Mucosa of stomach (tissue), 1 donor: ENCODE results near the gene SYNE3.

Experiments used
- H3K27me3 ChIP-seq: one replicate; pipeline ENCODE4 v1.7.0; 2013; ENCODE audit warnings: mild to moderate bottlenecking, low read length; ENCODE audit not compliant: control insufficient read depth, insufficient read depth
- H3K36me3 ChIP-seq: one replicate; pipeline ENCODE4 v1.7.0; 2013; ENCODE audit warnings: low read length; ENCODE audit not compliant: control insufficient read depth, insufficient read depth
- H3K4me1 ChIP-seq: one replicate; pipeline ENCODE4 v1.7.0; 2013; ENCODE audit warnings: mild to moderate bottlenecking, low read length; ENCODE audit not compliant: control insufficient read depth, insufficient read depth
- H3K4me3 ChIP-seq: one replicate; pipeline ENCODE4 v1.7.0; 2013; ENCODE audit warnings: low read length
- H3K9ac ChIP-seq: one replicate; pipeline ENCODE4 v1.7.0; 2013; ENCODE audit warnings: mild to moderate bottlenecking, low read length, moderate library complexity
- H3K9me3 ChIP-seq: one replicate; pipeline ENCODE4 v1.7.0; 2013; ENCODE audit warnings: mild to moderate bottlenecking, low read length, moderate library complexity; ENCODE audit not compliant: control insufficient read depth
- donor health status: Pancreatic carcinoma.

Gene SYNE3

GRCh38 chr14:95498622-95499353, 17.7 kb downstream of the SYNE3 start:
- Histone ChIP-seq H3K9ac (no peak overlapping the region), H3K27me3 (no peaks in the 10 kb centered on the region), H3K9me3 (no peaks in the 10 kb centered on the region), H3K4me3 (no peak overlapping the region), H3K4me1 (peaks cover 41% of the 10 kb centered on the region), H3K36me3 (no peaks in the 10 kb centered on the region)

- Histone ChIP-seq H3K9me3 (no peaks in the 10 kb centered on the region), H3K4me3 (no peak overlapping the region), H3K4me1 (peaks cover 41% of the 10 kb centered on the region), H3K9ac (no peak overlapping the region), H3K27me3 (no peaks in the 10 kb centered on the region), H3K36me3 (no peaks in the 10 kb centered on the region)
These were observed 18.9 kb downstream of the SYNE3 start for GRCh38 chr14:95497561-95498011.

DNA sequence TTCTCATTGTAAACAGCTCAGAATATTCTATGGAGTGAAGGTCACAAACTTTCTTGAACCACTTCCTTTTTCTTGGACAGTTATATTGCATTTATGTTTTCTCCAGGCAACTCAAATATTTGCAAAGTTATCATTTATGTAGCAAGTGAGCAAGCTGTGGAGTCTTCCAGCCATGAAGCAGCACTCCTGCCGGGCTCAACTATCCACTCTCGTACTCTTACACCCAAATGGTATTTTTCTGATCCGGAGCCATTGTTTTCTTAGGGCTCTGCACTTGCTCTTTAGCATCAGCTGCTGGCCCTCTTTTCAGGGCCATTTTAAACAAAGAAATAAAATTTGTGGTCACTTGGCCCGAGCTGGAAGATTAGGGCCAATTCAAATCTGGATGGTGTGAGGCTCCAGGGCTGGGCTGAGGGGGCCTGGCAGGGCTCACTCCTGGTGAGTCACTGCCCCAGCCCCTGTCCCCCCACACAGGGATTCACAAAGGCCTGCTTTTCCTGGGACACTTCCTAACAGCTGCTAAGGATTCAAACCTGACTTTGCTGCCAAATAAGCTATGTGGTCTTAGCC, 19.7 kb downstream of the SYNE3 start:
- no peaks in the 10 kb centered on the region for H3K27me3 ChIP-seq
- no peaks in the 10 kb centered on the region for H3K9me3 ChIP-seq
- no peak overlapping the region for H3K4me3 ChIP-seq
- no peak overlapping the region for H3K9ac ChIP-seq
- H3K36me3 ChIP-seq = no peaks in the 10 kb centered on the region
- H3K4me1 ChIP-seq = peaks cover 41% of the 10 kb centered on the region

DNA sequence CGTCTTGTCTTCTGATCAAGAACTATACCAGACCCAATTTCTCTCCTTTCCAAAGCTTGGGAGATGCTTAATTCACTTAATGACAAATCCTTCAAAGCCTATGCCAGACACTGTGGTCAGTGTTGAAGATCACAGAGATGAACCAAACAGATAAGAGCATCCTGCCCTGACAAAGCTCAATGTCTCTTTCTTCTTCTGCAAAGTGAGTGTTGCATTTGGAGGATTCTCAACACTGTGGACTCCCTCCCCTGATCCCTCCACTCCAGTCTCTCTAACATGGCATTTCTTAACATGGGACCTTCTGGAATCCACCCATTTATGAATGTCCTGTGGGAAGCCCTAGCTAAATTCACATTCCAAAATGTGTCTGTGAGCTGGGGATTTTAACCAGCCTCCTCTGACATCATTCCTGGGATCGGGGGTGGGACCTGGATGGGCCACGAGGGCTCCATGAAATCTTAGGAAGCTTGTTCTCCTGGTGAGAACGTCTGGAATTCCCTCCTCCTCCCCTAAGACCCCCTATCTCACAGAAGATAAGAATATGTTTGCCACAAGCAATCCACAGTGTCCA, 20.3 kb downstream of the SYNE3 start:
- H3K9ac ChIP-seq = no peak overlapping the region
- H3K27me3 ChIP-seq = no peaks in the 10 kb centered on the region
- H3K4me1 ChIP-seq = peaks cover 42% of the 10 kb centered on the region
- no peak overlapping the region for H3K4me3 ChIP-seq
- no peaks in the 10 kb centered on the region for H3K36me3 ChIP-seq
- H3K9me3 ChIP-seq = no peaks in the 10 kb centered on the region

GRCh38 chr14:95495538-95496025, 20.9 kb downstream of the SYNE3 start:
- Histone ChIP-seq H3K36me3 (no peaks in the 10 kb centered on the region), H3K4me3 (no peak overlapping the region), H3K9ac (no peak overlapping the region), H3K9me3 (no peaks in the 10 kb centered on the region), H3K27me3 (no peaks in the 10 kb centered on the region), H3K4me1 (peaks cover 41% of the 10 kb centered on the region)

DNA sequence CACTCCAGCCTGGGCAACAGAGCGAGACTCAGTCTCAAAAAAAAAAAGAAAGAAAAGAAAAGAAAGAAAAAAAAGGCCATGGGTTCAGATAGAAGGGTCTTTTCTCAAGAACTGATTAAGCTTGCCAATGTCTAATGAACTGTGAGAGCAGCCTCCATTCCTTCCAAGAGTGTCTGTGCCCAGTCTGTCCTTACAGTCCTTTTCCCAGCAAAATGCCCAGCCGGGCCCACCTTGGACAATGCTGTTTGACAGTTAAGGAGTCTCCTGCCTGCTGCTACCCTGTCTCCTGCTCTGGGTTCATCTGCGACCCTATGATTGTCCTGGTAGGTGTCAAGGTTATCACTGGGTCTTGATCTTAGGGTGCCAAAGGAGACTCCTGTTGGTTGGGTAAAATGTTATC, 21.4 kb downstream of the SYNE3 start:
- Histone ChIP-seq H3K9ac (no peak overlapping the region), H3K4me3 (no peak overlapping the region), H3K4me1 (peaks cover 36% of the 10 kb centered on the region), H3K27me3 (no peaks in the 10 kb centered on the region), H3K9me3 (no peaks in the 10 kb centered on the region), H3K36me3 (no peaks in the 10 kb centered on the region)

GRCh38 chr14:95494456-95494855, 22.0 kb downstream of the SYNE3 start:
- Histone ChIP-seq H3K4me3 (no peak overlapping the region), H3K9ac (no peak overlapping the region), H3K9me3 (no peaks in the 10 kb centered on the region), H3K4me1 (peaks cover 33% of the 10 kb centered on the region), H3K27me3 (no peaks in the 10 kb centered on the region), H3K36me3 (no peaks in the 10 kb centered on the region)

DNA sequence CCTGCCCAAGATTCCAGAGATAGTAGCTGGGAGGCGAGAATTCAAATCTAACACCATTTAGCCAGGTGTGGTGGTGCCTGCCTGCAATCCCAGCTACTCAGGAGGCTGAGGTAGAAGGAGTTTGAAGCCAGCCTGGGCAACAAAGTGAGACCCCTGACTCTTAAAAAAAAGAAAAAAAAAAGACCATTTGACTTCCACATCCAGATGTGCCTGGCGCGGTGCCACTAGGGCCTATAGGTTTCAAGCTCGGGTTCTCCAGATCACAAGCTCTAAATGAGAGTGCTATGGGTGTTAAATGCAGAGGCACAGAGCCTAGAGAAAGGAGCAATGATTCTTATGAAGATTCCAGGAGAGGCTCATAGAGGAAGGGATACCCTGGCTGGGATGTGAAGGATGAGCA, 22.5 kb downstream of the SYNE3 start:
- Histone ChIP-seq H3K9me3 (no peaks in the 10 kb centered on the region), H3K36me3 (no peaks in the 10 kb centered on the region), H3K27me3 (no peaks in the 10 kb centered on the region), H3K9ac (no peak overlapping the region), H3K4me3 (no peak overlapping the region), H3K4me1 (peaks cover 33% of the 10 kb centered on the region)

- Histone ChIP-seq H3K36me3 (no peaks in the 10 kb centered on the region), H3K27me3 (no peaks in the 10 kb centered on the region), H3K9me3 (no peaks in the 10 kb centered on the region), H3K4me3 (no peak overlapping the region), H3K4me1 (peaks cover 31% of the 10 kb centered on the region), H3K9ac (no peak overlapping the region)
These were observed 22.9 kb downstream of the SYNE3 start for GRCh38 chr14:95493503-95493902.

DNA sequence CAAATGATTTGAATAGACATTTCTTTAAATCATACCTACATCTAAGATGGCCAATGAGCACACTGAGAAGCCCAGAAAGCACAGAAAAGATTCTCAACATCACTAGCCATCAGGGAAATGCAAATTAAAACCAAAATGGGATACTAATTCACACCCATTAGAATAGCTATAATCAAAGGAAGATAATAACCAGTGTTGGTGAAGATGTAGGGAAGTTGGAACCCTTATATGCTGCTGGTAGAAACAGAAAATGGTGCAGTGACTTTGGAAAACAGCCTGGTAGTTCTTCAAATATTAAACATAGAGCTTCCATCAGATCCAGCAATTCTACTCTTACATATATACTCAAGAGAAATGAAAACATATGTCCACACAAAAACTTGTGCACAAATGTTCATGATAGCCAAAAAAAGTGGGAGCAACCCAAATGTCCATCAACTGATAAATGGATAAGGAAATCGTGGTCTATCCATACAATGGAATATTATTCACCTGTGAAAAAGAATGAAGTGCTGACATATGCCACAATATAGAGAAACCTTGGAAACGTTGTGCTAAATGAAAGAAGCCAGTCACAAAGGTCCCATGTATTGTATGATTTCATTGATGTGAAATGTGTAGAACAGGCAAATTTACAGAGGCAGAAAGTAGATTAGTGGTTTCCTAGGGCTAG, 24.4 kb downstream of the SYNE3 start:
- Histone ChIP-seq H3K9ac (no peak overlapping the region), H3K9me3 (no peaks in the 10 kb centered on the region), H3K4me3 (no peak overlapping the region), H3K27me3 (no peaks in the 10 kb centered on the region), H3K36me3 (no peaks in the 10 kb centered on the region), H3K4me1 (peaks cover 27% of the 10 kb centered on the region)

DNA sequence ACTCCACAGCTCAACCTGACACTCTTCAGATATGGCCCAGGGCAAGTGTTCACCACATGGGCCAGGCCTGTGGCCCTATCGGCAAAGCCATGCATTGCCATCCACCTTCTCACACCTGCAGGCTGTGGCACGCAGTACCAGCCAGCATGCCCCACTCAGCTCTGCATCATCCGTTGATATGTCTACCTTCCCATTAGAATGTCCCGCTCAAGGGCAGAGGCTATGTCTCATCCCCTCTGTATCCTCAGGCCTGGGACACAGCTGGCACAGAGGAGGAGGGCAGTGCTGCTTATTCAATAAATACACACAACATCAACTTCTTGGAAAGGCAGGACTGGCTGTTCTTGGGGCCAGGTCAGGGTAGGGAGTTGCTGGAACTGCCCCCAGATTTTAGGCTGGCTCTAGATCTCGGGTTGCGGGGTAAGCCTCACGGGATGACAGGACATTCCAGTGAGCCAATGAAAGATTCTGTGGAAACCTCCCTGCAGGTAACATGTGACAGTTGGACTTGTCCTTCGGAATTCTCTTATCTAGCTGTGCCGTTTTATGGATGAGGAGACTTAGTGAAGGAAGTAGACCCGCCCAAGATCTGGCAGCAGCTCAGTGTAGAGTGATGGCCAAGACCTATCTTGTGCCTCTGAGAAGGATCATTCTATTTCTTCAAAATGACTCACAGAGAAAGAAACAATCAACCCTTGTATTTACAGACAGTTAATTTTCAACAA, 25.6 kb downstream of the SYNE3 start:
- no peaks in the 10 kb centered on the region for H3K9me3 ChIP-seq
- peaks cover 20% of the 10 kb centered on the region for H3K4me1 ChIP-seq
- no peaks in the 10 kb centered on the region for H3K36me3 ChIP-seq
- H3K27me3 ChIP-seq = no peaks in the 10 kb centered on the region
- H3K9ac ChIP-seq = no peak overlapping the region
- H3K4me3 ChIP-seq = no peak overlapping the region
